Measurements from ENCODE around the gene LY6G5C.

- TF ChIP-seq CTCF (IDR thresholded peaks at IDR 0.05 in 2 of 3, conservative IDR thresholded peaks at IDR 0.05 in 1 of 3; ENCODE audit: insufficient read depth in 2 of 3, low read depth in 1 of 3, low read length in 3 of 3): peak; percentile 96 to 99 (median 99)
- no peak for TF ChIP-seq ZNF707 (CRISPR knock-in tag; conservative IDR thresholded peaks at IDR 0.05)
- no peak for TF ChIP-seq SAFB2 (IDR thresholded peaks at IDR 0.05; ENCODE audit: borderline replicate concordance, low read depth, low read length, severe bottlenecking)
- no peak; a peak in 1 of 4 replicates for TF ChIP-seq KDM1A (IDR thresholded peaks at IDR 0.05)
These were observed at the start of gene LY6G5C for GRCh38 chr6:31680226-31681134.
